RWPE1 (cell line): Measurements from ENCODE around the gene CACNA2D3.

ENCODE experiments used
- CTCF ChIA-PET: fragments of 350-600 bp; sonication (Branson Sonifier 250); formaldehyde crosslinking; extraction: SDS; loops from one replicate; lab custom pipeline; 2021; lab: Yijun Ruan, JAX
- POLR2A ChIA-PET: fragments of 400-600 bp; formaldehyde crosslinking; extraction: SDS; loops from one replicate; lab custom pipeline; 2020; ENCODE audit warnings: antibody characterized with exemption; ENCODE audit not compliant: low non-redundant PET; lab: Yijun Ruan, JAX
- DNase-seq: peaks from one replicate; pipeline ENCODE4 v3.0.0; 2012; ENCODE audit warnings: low spot score
- H3K27ac ChIP-seq: fragments of 450-650 bp; 2 replicates; pipeline ENCODE4 v1.5.1; 2017
- TF ChIP-seq, protein P1 (sequence below): fragments of 450-650 bp; conservative IDR thresholded peaks from 2 replicates; pipeline ENCODE4 v1.5.1; 2017; ENCODE audit warnings: low read depth, mild to moderate bottlenecking

Gene CACNA2D3

DNA sequence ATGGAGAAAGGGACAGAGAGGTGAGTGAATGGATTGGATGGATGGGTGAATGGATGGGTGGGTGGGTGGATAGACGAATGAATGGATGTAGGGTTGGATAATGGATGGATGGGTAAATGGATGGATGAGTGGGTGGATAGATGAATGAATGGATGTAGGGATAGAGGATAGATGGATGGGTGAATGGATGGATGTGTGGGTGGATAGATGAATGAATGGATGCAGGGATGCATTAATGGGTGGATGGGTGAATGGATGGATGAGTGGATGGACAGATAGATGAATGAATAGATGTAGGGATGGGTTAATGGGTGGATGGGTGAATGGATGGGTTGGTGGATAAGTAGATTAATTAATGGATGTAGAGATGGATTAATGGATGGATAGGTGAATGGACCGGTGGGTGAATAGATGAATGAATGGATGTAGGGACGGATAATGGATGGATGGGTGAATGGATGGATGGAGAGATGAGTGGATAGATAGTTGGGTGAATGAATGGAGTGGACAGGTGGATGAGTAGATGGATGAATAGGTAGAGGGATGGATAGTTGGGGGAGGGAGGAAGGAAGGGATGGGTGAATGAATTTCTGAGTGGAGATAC lies 28.6 kb downstream of the CACNA2D3 start:
- TF ChIP-seq, protein P1, sequence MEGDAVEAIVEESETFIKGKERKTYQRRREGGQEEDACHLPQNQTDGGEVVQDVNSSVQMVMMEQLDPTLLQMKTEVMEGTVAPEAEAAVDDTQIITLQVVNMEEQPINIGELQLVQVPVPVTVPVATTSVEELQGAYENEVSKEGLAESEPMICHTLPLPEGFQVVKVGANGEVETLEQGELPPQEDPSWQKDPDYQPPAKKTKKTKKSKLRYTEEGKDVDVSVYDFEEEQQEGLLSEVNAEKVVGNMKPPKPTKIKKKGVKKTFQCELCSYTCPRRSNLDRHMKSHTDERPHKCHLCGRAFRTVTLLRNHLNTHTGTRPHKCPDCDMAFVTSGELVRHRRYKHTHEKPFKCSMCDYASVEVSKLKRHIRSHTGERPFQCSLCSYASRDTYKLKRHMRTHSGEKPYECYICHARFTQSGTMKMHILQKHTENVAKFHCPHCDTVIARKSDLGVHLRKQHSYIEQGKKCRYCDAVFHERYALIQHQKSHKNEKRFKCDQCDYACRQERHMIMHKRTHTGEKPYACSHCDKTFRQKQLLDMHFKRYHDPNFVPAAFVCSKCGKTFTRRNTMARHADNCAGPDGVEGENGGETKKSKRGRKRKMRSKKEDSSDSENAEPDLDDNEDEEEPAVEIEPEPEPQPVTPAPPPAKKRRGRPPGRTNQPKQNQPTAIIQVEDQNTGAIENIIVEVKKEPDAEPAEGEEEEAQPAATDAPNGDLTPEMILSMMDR = no peak
- no peak overlapping the region for H3K27ac ChIP-seq
- ChIA-PET CTCF (no interaction called here), POLR2A (no interaction called here)
- no peak for DNase-seq

DNA sequence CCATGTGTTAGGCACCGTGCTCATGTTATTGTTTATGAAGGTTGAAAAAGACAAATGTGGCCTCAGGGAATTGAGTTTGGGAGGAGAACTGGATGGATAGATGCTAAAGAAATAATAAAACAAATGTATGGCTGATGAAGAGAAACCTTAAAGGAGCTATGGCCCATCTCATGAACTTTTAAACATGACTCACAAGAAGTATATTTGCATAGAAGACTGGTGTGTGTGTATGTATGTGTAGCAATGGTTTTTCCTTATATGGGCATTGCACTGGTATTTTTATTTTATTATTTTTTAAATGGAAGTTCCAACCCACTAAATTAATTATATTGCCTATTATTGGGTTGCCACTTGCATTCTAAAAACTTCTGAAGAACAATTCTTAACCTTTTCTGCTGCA lies 31.1 kb downstream of the CACNA2D3 start:
- H3K27ac ChIP-seq = no peak overlapping the region
- no peak for DNase-seq
- POLR2A ChIA-PET = no interaction called here
- CTCF ChIA-PET = no interaction called here
- TF ChIP-seq, protein P1 = no peak

DNA sequence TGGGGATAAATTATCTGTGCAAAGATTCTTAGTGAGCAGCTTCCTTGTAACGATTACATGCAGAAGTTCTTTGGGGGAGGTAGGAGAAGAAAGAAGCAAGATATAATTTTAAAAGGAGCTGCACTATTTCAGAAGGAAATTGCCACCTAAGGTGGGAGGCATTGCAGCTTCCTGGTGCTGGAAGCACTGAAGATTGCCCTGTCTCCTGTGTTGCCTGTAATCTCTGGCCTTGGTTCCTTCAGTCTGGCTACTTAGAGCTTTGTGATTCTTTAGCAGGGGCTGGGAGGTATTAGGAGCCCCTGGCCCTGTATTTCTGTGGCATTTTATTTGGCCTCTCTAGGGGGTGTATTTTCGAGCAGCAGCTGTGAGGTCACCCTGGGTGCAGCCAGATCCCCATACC lies 35.5 kb downstream of the CACNA2D3 start:
- ChIA-PET CTCF (interaction anchor here (0.6 kb wide), 1 partner anchor 140 kb away, joined by 3 read pairs; no protein-coding TSS in a partner anchor), POLR2A (no interaction called here)
- no peak for DNase-seq
- TF ChIP-seq, protein P1 = no peak
- H3K27ac ChIP-seq = no peak overlapping the region

DNA sequence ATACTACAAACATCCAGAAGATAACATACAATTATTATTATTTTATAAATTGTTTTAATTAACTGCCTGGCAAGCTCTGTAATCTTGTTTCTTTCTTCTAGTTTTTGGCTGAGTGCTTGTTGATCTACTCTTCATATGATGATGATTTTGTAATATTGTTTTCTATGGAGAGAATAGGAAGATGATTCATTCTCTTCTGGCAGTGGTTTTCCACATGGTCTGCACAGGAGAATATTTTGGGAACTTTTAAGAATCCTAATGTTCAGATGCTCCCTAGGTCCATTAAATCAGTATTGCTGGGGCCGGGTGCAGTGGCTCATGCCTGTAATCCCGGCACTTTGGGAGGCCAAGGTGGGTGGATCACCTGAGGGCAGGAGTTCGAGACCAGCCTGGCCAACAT lies 37.6 kb downstream of the CACNA2D3 start:
- no peak overlapping the region for H3K27ac ChIP-seq
- POLR2A ChIA-PET = no interaction called here
- no peak for DNase-seq
- CTCF ChIA-PET = no interaction called here
- TF ChIP-seq, protein P1 = no peak

DNA sequence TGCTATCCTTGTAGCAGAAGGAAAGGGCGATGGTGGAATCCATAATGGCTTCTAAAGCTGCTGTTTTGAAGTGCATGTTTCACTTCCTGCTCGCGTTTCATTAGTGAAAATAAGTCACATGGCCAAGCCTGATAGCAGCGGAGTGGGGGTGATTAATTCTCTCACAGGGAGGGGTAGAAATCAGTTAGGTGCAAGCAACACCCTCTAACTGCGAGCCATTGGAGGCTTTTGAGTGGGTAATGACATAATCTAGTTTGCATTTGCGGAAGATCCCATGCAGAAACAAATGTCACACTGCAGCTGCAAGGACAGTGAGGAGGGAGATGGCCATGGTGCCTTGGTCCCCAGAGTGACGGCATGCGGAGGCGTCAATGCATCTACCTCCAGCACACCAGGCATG lies 41.1 kb downstream of the CACNA2D3 start:
- TF ChIP-seq, protein P1 = no peak
- ChIA-PET CTCF (no interaction called here), POLR2A (no interaction called here)
- DNase-seq = no peak
- H3K27ac ChIP-seq = no peak overlapping the region

DNA sequence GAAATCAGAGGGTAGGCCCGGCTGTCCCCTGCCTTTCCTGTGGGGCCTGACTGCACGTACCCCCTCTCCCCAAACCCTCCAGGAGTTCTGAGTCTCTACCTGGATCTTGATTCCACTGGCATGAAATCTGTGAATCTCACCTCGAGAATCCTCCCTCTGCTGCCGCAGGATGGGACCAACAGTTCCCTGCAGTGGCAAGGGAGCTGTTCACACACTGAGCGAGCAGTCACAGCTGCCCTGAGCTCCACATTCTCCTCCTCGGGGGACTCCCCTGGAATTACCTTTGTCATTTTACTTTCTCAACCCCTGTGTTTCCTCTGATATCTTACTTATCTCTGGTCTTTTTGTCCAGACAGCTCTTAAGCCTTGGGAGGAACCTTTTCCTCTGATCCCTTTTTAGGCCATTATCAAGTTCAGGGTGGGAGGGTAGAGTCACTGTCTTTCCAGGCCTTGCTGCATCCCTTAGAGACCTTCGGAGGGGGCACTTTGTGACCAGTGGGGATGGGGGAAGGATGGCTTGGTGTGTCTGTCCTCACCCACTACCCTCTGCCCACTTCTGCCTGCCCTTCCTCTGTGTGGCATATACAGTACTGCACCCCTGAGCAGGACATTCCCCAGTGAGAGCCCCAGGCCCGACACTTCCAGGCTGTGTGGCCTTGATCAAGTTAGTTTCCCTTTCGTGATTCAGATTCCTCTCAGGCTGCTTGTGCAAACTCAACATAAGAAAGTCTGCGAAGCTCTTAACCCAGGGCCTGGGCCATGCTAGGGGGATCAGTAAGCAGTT lies 42.0 kb downstream of the CACNA2D3 start:
- ChIA-PET POLR2A (no interaction called here), CTCF (no interaction called here)
- DNase-seq = no peak
- TF ChIP-seq, protein P1 = no peak
- no peak overlapping the region for H3K27ac ChIP-seq
